Measurements from ENCODE around the gene TSACC. TPM values are rescaled to one million over a fixed set of nuclear protein-coding genes. Genes with fewer than 3 reads are reported as not detected.

The TSACC gene
- total RNA-seq, 4 donors from 2014 or later, result not detected

DNA sequence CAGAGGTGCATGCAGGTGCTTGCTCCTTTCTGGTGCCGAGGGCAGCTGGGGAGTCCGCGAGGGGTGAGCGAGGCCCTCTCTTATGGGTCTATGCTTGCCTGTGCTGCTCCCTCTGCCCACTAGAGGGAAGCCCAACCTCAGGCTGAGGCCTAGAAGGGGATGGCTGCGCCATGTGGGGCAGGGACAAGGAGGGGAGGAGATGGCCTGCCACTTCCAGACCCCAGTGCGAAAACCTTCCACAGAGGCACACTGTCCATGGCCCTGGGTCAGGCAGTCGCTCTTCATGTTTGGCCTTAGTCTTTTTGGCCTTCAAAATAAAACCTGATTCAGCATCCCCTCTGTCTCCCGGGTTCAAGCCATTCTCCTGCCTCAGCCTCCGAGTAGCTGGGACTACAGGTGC is 44.7 kb downstream of the TSACC start:
- intact Hi-C loops (cut with DNase I), result no loop called here
- Histone ChIP-seq H3K27ac (replicated peaks in 1 of 4) (no peak overlapping the region), H3K4me3 (no peak overlapping the region), H3K27me3 (peaks cover 0 to 30% (median 4%) of the 10 kb centered on the region in 4 donors), H3K36me3 (no peaks in the 10 kb centered on the region), H3K4me1 (peaks cover 0 to 8% (median 4%) of the 10 kb centered on the region in 4 donors), H3K9me3 (no peaks in the 10 kb centered on the region)
- 54% methylated on average over 8 of the region's 9 CpGs for WGBS
- DNase-seq (ENCODE audit: extremely low spot score), result no peak
- no peak for TF ChIP-seq EP300 (IDR thresholded peaks at IDR 0.05)
- TF ChIP-seq, protein P1, sequence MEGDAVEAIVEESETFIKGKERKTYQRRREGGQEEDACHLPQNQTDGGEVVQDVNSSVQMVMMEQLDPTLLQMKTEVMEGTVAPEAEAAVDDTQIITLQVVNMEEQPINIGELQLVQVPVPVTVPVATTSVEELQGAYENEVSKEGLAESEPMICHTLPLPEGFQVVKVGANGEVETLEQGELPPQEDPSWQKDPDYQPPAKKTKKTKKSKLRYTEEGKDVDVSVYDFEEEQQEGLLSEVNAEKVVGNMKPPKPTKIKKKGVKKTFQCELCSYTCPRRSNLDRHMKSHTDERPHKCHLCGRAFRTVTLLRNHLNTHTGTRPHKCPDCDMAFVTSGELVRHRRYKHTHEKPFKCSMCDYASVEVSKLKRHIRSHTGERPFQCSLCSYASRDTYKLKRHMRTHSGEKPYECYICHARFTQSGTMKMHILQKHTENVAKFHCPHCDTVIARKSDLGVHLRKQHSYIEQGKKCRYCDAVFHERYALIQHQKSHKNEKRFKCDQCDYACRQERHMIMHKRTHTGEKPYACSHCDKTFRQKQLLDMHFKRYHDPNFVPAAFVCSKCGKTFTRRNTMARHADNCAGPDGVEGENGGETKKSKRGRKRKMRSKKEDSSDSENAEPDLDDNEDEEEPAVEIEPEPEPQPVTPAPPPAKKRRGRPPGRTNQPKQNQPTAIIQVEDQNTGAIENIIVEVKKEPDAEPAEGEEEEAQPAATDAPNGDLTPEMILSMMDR (IDR thresholded peaks at IDR 0.05), result peak; percentile 66 to 89 (median 73)

DNA sequence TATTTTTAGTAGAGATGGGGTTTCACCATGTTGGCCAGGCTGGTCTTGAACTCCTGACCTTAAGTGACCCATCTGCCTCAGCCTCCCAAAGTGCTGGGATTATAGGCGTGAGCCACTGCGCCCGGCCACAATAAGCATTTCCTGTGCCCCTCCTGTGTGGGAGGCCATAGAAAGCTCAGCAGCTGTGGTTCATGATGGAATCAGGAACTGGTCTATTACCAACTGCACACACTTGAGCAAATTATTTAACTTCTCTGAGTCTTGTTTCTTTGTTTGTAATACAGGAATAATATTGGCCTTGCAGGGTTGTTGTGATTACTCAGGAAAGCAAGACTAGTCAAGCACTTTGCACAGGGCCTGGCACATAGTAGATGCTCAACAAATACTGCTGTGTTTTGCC is 45.7 kb downstream of the TSACC start:
- Histone ChIP-seq H3K27ac (replicated peaks in 1 of 4) (no peak overlapping the region), H3K27me3 (peaks cover 0 to 40% (median 10%) of the 10 kb centered on the region in 4 donors), H3K9me3 (no peaks in the 10 kb centered on the region), H3K36me3 (no peaks in the 10 kb centered on the region), H3K4me1 (peaks cover 0 to 16% (median 11%) of the 10 kb centered on the region in 4 donors), H3K4me3 (no peak overlapping the region)
- 81% methylated on average over 3 of the region's 3 CpGs for WGBS
- intact Hi-C loops (cut with DNase I), result no loop called here
- no peak for DNase-seq (ENCODE audit: extremely low spot score)
- no peak for TF ChIP-seq EP300 (IDR thresholded peaks at IDR 0.05)

DNA sequence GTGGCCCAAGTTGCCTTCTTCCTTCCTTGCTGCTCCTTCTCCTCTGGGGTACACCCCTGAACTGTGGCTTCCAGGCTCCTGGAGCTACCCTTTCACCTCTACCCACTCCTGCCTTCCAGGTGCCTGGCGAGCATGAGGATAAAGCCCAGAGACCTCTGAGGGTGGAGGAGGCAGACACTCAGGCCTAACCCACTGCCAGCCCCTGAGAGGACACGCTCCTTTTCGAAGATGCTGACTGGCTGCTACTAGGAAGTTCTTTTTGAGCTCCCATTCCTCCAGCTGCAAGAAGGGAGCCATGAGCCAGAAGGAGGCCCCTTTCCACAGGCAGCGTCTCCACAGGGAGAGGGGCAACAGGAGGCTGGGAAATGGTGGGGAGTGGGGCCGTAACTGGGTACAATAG is 46.3 kb downstream of the TSACC start:
- Histone ChIP-seq H3K9me3 (no peaks in the 10 kb centered on the region), H3K4me3 (no peak overlapping the region), H3K36me3 (no peaks in the 10 kb centered on the region), H3K27me3 (peaks cover 0 to 47% (median 15%) of the 10 kb centered on the region in 4 donors), H3K27ac (replicated peaks in 1 of 4) (no peak overlapping the region), H3K4me1 (peaks cover 0 to 16% (median 11%) of the 10 kb centered on the region in 4 donors)
- no peak for TF ChIP-seq POLR2A (IDR thresholded peaks at IDR 0.05; ENCODE audit: low read depth)
- TF ChIP-seq POLR2AphosphoS5 (IDR thresholded peaks at IDR 0.05), result no peak
- TF ChIP-seq, protein P1 (IDR thresholded peaks at IDR 0.05), result no peak
- no peak for TF ChIP-seq EP300 (IDR thresholded peaks at IDR 0.05)
- DNase-seq (ENCODE audit: extremely low spot score), result no peak
- 95% methylated on average over 5 of the region's 5 CpGs for WGBS
- intact Hi-C loops (cut with DNase I), result loop anchor here (1.0 to 5.0 kb wide), 2 partner anchors 62 to 233 kb away; partner anchors contain the start of gene HAPLN2

DNA sequence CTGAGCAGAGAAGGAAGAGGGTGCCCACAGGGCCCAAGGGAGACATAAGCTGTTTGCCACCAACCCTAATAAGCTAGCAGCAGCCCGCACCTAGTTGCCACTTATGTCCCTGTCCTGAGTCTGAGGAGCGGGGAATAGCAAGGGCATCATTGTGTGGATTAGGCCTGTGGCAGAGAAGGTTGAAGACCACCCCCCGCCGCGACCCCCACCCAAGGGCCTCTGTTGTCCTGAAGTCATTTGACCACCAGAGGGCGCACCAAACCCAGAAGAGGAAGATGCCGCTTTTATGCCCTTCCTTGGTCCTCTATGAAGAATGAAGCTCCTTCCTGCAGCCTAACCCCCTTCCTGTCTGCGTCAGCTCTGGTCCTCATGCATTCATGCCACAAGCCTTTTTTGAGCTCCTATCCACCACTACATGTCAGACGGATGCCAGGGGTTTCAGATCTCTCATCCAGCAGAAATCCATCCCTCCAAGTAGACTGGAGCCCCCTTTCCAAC is 47.3 kb downstream of the TSACC start:
- no peak overlapping the region for H3K27ac ChIP-seq (replicated peaks in 1 of 4)
- intact Hi-C loops (cut with DNase I), result loop anchor here (1.0 to 5.0 kb wide), 2 partner anchors 61 to 232 kb away; partner anchors contain the start of gene HAPLN2

DNA sequence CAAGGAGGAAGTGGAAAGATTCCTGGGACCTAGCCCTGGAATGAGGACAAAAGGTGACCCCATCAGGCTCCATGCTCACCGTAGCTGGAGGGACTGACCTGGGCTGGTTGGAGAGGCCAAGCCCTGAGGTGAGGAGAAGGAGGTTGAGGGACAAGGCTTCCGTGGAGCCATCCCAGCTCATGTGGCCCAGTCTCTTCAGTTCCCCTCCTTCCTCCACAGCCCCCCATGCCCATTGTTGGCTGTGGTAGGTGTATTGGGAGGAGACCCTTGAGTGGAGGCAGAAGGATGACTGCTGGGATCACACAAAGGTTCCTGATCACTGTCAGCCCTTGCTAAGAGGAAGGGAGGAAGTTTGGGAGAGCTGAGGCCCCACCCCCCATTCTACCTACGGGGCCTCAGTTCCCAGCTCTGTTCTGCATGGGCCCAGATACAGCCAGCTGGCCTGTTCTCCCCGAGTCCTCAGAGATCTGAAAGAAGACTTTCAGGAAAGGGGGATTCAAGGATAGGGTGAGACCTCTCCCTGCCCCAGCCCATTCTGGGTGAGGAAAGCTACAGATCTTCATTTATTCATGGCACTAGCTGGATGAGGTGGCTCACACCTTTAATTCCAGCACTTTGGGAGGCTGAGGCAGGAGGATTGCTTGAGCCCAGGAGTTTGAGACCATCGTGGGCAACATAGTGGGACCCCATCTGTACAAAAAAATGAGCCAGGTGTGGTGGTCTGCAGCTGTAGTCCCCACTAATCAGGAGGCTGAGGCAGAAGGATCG is 48.0 kb downstream of the TSACC start:
- 90% methylated on average over 5 of the region's 6 CpGs for WGBS
- Histone ChIP-seq H3K4me3 (no peak overlapping the region), H3K27ac (replicated peaks in 1 of 4) (no peak overlapping the region), H3K4me1 (peaks cover 0 to 16% (median 11%) of the 10 kb centered on the region in 4 donors), H3K9me3 (no peaks in the 10 kb centered on the region), H3K36me3 (no peaks in the 10 kb centered on the region), H3K27me3 (peaks cover 0 to 61% (median 22%) of the 10 kb centered on the region in 4 donors)
- intact Hi-C loops (cut with DNase I), result loop anchor here (5.0 kb wide), 1 partner anchor 231 kb away; the partner anchor contains the start of gene HAPLN2
- DNase-seq (ENCODE audit: extremely low spot score), result no peak
- TF ChIP-seq POLR2AphosphoS5 (IDR thresholded peaks at IDR 0.05) (no peak), EP300 (IDR thresholded peaks at IDR 0.05) (no peak), POLR2A (IDR thresholded peaks at IDR 0.05; ENCODE audit: low read depth) (no peak)
- TF ChIP-seq, protein P1 (IDR thresholded peaks at IDR 0.05), result no peak

More for the DNA sequence above, 47.3 kb downstream of the TSACC start:
- WGBS, result 21% methylated on average over 9 of the region's 9 CpGs
- no peak for DNase-seq (ENCODE audit: extremely low spot score)
- Histone ChIP-seq H3K36me3 (no peaks in the 10 kb centered on the region), H3K9me3 (no peaks in the 10 kb centered on the region), H3K4me3 (no peak overlapping the region), H3K27me3 (peaks cover 0 to 56% (median 20%) of the 10 kb centered on the region in 4 donors), H3K4me1 (peaks cover 0 to 16% (median 11%) of the 10 kb centered on the region in 4 donors)
- no peak for TF ChIP-seq POLR2A (IDR thresholded peaks at IDR 0.05; ENCODE audit: low read depth)
- TF ChIP-seq, protein P1 (IDR thresholded peaks at IDR 0.05), result peak; percentile 86 to 95 (median 89)

Data from esophagus muscularis mucosa (tissue), 4 donors.